GM21526 (cell line): ENCODE results near the gene DDN.

Experiments used
- ATAC-seq: cut with Tn5 transposase; IDR thresholded peaks from one replicate; pipeline ENCODE4 v1.9.1; 2021; ENCODE audit warnings: moderate library complexity; ENCODE audit not compliant: unreplicated experiment, low FRiP score

Gene DDN

GRCh38 chr12:48985901-48986300 is 13.3 kb downstream of the DDN start:
- no peak for ATAC-seq

GRCh38 chr12:48985475-48985897 is 13.7 kb downstream of the DDN start:
- no peak for ATAC-seq

GRCh38 chr12:48982397-48983080 is 16.6 kb downstream of the DDN start:
- no peak for ATAC-seq

GRCh38 chr12:48981757-48982157 is 17.4 kb downstream of the DDN start:
- ATAC-seq = no peak

- ATAC-seq = no peak
Observed at GRCh38 chr12:48980953-48981756, 18.0 kb downstream of the DDN start.

- no peak for ATAC-seq
Observed at GRCh38 chr12:48980389-48980952, 18.7 kb downstream of the DDN start.

GRCh38 chr12:48979602-48980388 is 19.4 kb downstream of the DDN start:
- no peak for ATAC-seq

- no peak for ATAC-seq
Observed at GRCh38 chr12:48978741-48979601, 20.2 kb downstream of the DDN start.

GRCh38 chr12:48978291-48978740 is 20.9 kb downstream of the DDN start, which contains the start of gene WNT1:
WNT1 (plus strand) TSS chr12:48978322; CDS start chr12:48978651, 329 bp downstream.
- no peak for ATAC-seq

GRCh38 chr12:48977290-48978281 is 21.6 kb downstream of the DDN start:
- peak; percentile 41 for ATAC-seq

- no peak for ATAC-seq
Observed at GRCh38 chr12:48973941-48974673, 25.1 kb downstream of the DDN start.

GRCh38 chr12:48973531-48973930 is 25.6 kb downstream of the DDN start:
- no peak for ATAC-seq

- no peak for ATAC-seq
Observed at GRCh38 chr12:48972952-48973483, 26.2 kb downstream of the DDN start.

GRCh38 chr12:48972213-48972951 is 26.8 kb downstream of the DDN start:
- ATAC-seq = no peak

- no peak for ATAC-seq
Observed at GRCh38 chr12:48970702-48971334, 28.4 kb downstream of the DDN start.
